Measurements from ENCODE around the gene CYB561A3.

- no peak for TF ChIP-seq EP300 (IDR thresholded peaks at IDR 0.05)
- TF ChIP-seq POLR2A (IDR thresholded peaks at IDR 0.05), result no peak
Observed at GRCh38 chr11:61347916-61348461, 13.7 kb downstream of the CYB561A3 start.

Data from stomach (tissue), 4 donors.